HEK293 (cell line): ENCODE measurements around the gene WDR86.

Experiments
- CTCF ChIA-PET: fragments of 350-600 bp; formaldehyde crosslinking; extraction: SDS; loops from one replicate; lab custom pipeline; 2021; ENCODE audit warnings: antibody characterized with exemption; lab: Yijun Ruan, JAX
- POLR2A ChIA-PET: fragments of 300-600 bp; formaldehyde crosslinking; extraction: SDS; loops from one replicate; lab custom pipeline; 2020; ENCODE audit warnings: antibody characterized with exemption, inconsistent platforms; lab: Yijun Ruan, JAX
- H3K27ac ChIP-seq: fragments of 200-500 bp; sonication (Bioruptor generic); 2 replicates; pipeline ENCODE4 v1.5.1; 2014; ENCODE audit warnings: low read depth, low read length, control low read depth, inconsistent platforms; ENCODE audit errors: extremely low read depth
- H3K36me3 ChIP-seq, 2 experiments: fragments of 200-500 bp in 1 of 2; sonication (Bioruptor generic) in 1 of 2; 1 replicate in 1 of 2; 2 replicates in 1 of 2; pipeline ENCODE4 v1.5.1; 2014 to 2017; ENCODE audit warnings: inconsistent platforms in 2 of 2, low read length in 2 of 2; ENCODE audit not compliant: control insufficient read depth in 2 of 2, insufficient read depth in 1 of 2
- H3K4me1 ChIP-seq: fragments of 200-500 bp; sonication (Bioruptor generic); 2 replicates; pipeline ENCODE4 v1.5.1; 2014; ENCODE audit warnings: mild to moderate bottlenecking, low read length, inconsistent platforms; ENCODE audit not compliant: control insufficient read depth, insufficient read depth
- H3K4me3 ChIP-seq: 2 replicates; pipeline ENCODE4 v1.5.1; 2011; ENCODE audit warnings: low read depth, mild to moderate bottlenecking, control low read depth, low read length, moderate library complexity
- H3K9me3 ChIP-seq: fragments of 200-500 bp; sonication (Bioruptor generic); 2 replicates; pipeline ENCODE4 v1.5.1; 2014; ENCODE audit warnings: low read depth, low read length, inconsistent platforms; ENCODE audit not compliant: control insufficient read depth, insufficient read depth
- GLIS2 ChIP-seq: fragments of 450-650 bp; formaldehyde crosslinking; IDR thresholded peaks from 2 replicates; pipeline ENCODE4 v1.5.1; 2016; ENCODE audit warnings: missing biosample characterization, missing genetic modification characterization
- KLF17 ChIP-seq: fragments of 450-650 bp; formaldehyde crosslinking; IDR thresholded peaks from 2 replicates; pipeline ENCODE4 v1.5.1; 2016; ENCODE audit warnings: missing biosample characterization, missing genetic modification characterization
- KLF7 ChIP-seq: fragments of 450-650 bp; formaldehyde crosslinking; IDR thresholded peaks from 2 replicates; pipeline ENCODE4 v1.5.1; 2016; ENCODE audit warnings: missing biosample characterization, missing genetic modification characterization, borderline replicate concordance
- PRDM10 ChIP-seq: fragments of 450-650 bp; formaldehyde crosslinking; IDR thresholded peaks from 2 replicates; pipeline ENCODE4 v1.5.1; 2016; ENCODE audit warnings: missing biosample characterization, missing genetic modification characterization
- PRDM4 ChIP-seq: fragments of 450-650 bp; formaldehyde crosslinking; IDR thresholded peaks from 2 replicates; pipeline ENCODE4 v1.5.1; 2017; ENCODE audit warnings: missing biosample characterization, missing genetic modification characterization
- ZBTB11 ChIP-seq: fragments of 450-650 bp; formaldehyde crosslinking; conservative IDR thresholded peaks from 2 replicates; pipeline ENCODE4 v1.5.1; 2016; ENCODE audit warnings: low read depth, missing biosample characterization, missing genetic modification characterization
- ZBTB21 ChIP-seq: fragments of 450-650 bp; formaldehyde crosslinking; IDR thresholded peaks from 2 replicates; pipeline ENCODE4 v1.5.1; 2017; ENCODE audit warnings: missing biosample characterization, missing genetic modification characterization
- ZBTB48 ChIP-seq: fragments of 450-650 bp; formaldehyde crosslinking; IDR thresholded peaks from 2 replicates; pipeline ENCODE4 v1.5.1; 2016; ENCODE audit warnings: missing biosample characterization, missing genetic modification characterization
- ZBTB7A ChIP-seq: fragments of 450-650 bp; formaldehyde crosslinking; IDR thresholded peaks from 2 replicates; pipeline ENCODE4 v1.5.1; 2016; ENCODE audit warnings: low read depth, missing biosample characterization, missing genetic modification characterization
- ZNF184 ChIP-seq: fragments of 450-650 bp; IDR thresholded peaks from 2 replicates; pipeline ENCODE4 v1.5.1; 2018; ENCODE audit warnings: missing biosample characterization, mild to moderate bottlenecking, missing genetic modification characterization
- ZNF19 ChIP-seq: fragments of 450-650 bp; formaldehyde crosslinking; IDR thresholded peaks from 2 replicates; pipeline ENCODE4; 2016; ENCODE audit warnings: missing biosample characterization, missing genetic modification characterization, low read depth
- ZNF214 ChIP-seq: fragments of 450-650 bp; formaldehyde crosslinking; IDR thresholded peaks from 2 replicates; pipeline ENCODE4 v1.5.1; 2017; ENCODE audit warnings: missing biosample characterization, mild to moderate bottlenecking, missing genetic modification characterization, borderline replicate concordance
- ZNF366 ChIP-seq: fragments of 450-650 bp; formaldehyde crosslinking; conservative IDR thresholded peaks from 2 replicates; pipeline ENCODE4 v1.5.1; 2016; ENCODE audit warnings: missing biosample characterization, missing genetic modification characterization
- ZNF394 ChIP-seq: fragments of 450-650 bp; formaldehyde crosslinking; IDR thresholded peaks from 2 replicates; pipeline ENCODE4 v1.5.1; 2016; ENCODE audit warnings: missing biosample characterization, missing genetic modification characterization, mild to moderate bottlenecking, moderate library complexity, borderline replicate concordance
- ZNF513 ChIP-seq: fragments of 450-650 bp; IDR thresholded peaks from 2 replicates; pipeline ENCODE4 v1.5.1; 2018; ENCODE audit warnings: missing biosample characterization, missing genetic modification characterization
- ZNF530 ChIP-seq: fragments of 450-650 bp; formaldehyde crosslinking; IDR thresholded peaks from 2 replicates; pipeline ENCODE4 v1.5.1; 2016; ENCODE audit warnings: low read depth, missing biosample characterization, missing genetic modification characterization
- ZNF571 ChIP-seq: fragments of 450-650 bp; formaldehyde crosslinking; IDR thresholded peaks from 2 replicates; pipeline ENCODE4 v1.5.0; 2017; ENCODE audit warnings: missing biosample characterization, missing genetic modification characterization
- ZNF654 ChIP-seq: fragments of 450-650 bp; formaldehyde crosslinking; IDR thresholded peaks from 2 replicates; pipeline ENCODE4 v1.5.1; 2016; ENCODE audit warnings: low read depth, missing biosample characterization, missing genetic modification characterization
- ZNF658 ChIP-seq: fragments of 450-650 bp; formaldehyde crosslinking; IDR thresholded peaks from 2 replicates; pipeline ENCODE4; 2016; ENCODE audit warnings: missing biosample characterization, missing genetic modification characterization
- ZNF692 ChIP-seq: fragments of 450-650 bp; formaldehyde crosslinking; IDR thresholded peaks from 2 replicates; pipeline ENCODE4 v1.5.1; 2016; ENCODE audit warnings: missing biosample characterization, missing genetic modification characterization
- ZNF843 ChIP-seq: fragments of 450-650 bp; formaldehyde crosslinking; IDR thresholded peaks from 2 replicates; pipeline ENCODE4 v1.5.1; 2016; ENCODE audit warnings: missing biosample characterization, missing genetic modification characterization

Gene WDR86

GRCh38 chr7:151351027-151351426, 58.8 kb downstream of the WDR86 start:
- TF ChIP-seq GLIS2 (tag by site-specific recombination) (no peak), ZBTB7A (no peak)
- Histone ChIP-seq H3K4me3 (no peak overlapping the region), H3K9me3 (no peaks in the 10 kb centered on the region), H3K36me3 (peaks cover 24 to 81% of the 10 kb centered on the region in 2 experiments), H3K4me1 (no peaks in the 10 kb centered on the region), H3K27ac (no peak overlapping the region)
- ChIA-PET POLR2A (no interaction called here), CTCF (interaction anchor here (0.7 to 11.2 kb wide), 19 partner anchors 9 to 406 kb away, joined by 3 to 157 read pairs (median 4); partner anchors contain the start of gene NUB1)

- CTCF ChIA-PET = interaction anchor here (0.6 to 11.2 kb wide), 6 partner anchors 8 to 240 kb away, joined by 3 to 157 read pairs (median 7); partner anchors contain the start of gene NUB1
- peak overlapping the region; percentile 7; the same call in 1 of the 2 replicates for H3K27ac ChIP-seq
- H3K36me3 ChIP-seq = peaks cover 21 to 78% of the 10 kb centered on the region in 2 experiments
- POLR2A ChIA-PET = no interaction called here
- no peak overlapping the region for H3K4me3 ChIP-seq
- H3K9me3 ChIP-seq = no peaks in the 10 kb centered on the region
- H3K4me1 ChIP-seq = no peaks in the 10 kb centered on the region
- TF ChIP-seq KLF17 (tag by site-specific recombination) (no peak), ZNF394 (tag by site-specific recombination) (no peak), ZNF530 (no peak), ZBTB48 (tag by site-specific recombination) (no peak), ZNF658 (no peak), ZBTB11 (tag by site-specific recombination) (no peak), ZNF571 (no peak), PRDM10 (no peak), KLF7 (no peak), ZNF214 (tag by site-specific recombination) (no peak), PRDM4 (tag by site-specific recombination) (no peak), ZNF513 (tag by site-specific recombination) (no peak), ZNF654 (no peak), ZBTB21 (tag by site-specific recombination) (no peak), ZNF184 (tag by site-specific recombination) (no peak), ZNF366 (no peak), ZNF692 (no peak), ZNF19 (tag by site-specific recombination) (no peak), ZNF843 (tag by site-specific recombination) (no peak)
Measured at GRCh38 chr7:151349507-151349853, 60.4 kb downstream of the WDR86 start.
